Stimulated activated CD8-positive, alpha-beta memory T cell treated with anti-CD3 and anti-CD28 coated beads, Interleukin-2, amount 100 ng/mL, for 1 hour (primary cell): ENCODE measurements around the gene EIPR1.

Source experiments
- DNase-seq, 2 donors: peaks; one replicate each; pipeline ENCODE4 v3.0.0-alpha.2; 2020; ENCODE audit warnings: low read depth in 2 of 2

The EIPR1 gene

DNA sequence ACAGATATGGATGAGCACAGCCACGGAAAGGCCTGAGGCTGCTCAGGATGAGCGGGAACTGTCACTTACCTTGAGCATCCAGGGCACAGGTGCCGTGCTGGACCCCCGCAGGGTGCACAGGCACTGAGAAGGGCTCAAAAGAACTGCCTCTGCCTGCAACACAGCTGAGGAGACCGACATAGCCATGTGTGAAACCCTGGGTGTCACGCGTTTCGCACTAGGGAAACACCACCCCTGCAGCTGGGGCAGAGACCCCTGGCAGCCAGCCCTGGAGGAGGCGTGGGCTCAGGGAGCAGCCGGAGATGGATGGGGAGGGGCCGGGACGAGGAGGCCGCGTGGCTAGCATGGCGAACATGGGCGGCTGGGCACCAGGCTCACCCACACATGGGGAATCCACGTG, 228.9 kb downstream of the EIPR1 start:
- DNase-seq: no peak

DNA sequence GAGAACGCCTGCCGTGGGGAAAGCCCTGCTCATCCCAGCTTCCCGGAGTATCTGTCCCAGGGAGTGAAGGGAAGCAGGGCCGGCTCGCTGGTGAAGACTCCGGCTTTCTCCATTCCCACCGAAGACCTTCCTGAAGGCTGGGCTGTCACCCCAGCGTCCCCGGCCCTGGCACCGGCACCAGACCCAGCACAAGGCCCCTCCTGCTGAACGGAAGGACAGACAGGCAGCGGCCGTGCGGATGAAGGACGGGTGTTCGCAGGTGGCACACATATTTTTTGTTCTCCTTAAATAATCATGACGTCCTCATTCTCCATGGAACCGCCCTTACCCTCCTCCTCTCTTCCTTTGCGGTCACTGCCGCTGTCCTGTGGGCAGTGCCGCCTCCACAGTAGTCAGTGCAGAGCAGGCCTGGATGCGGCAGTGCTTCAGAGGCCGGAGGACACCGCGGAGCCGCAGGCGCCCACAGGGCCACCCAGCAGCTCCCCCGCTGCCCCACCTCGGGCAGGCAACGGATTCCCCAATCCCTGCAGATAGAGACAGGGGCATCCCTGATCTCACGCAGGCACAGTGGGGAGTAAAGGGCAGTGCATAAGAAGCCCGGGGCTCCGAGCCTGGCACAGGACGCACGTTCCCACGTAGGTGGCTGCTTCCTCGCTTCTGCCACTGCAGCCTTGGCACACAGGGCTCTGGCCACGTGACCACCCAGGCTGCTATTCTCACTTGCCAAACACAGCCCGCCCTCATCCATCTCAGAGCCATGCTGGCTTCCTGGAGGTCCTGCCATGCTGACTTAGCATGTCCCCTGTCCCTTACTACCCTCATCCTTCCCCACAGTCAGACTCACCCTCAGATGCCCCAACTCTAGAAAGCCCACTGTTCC, 229.7 kb downstream of the EIPR1 start:
- DNase-seq: no peak

DNA sequence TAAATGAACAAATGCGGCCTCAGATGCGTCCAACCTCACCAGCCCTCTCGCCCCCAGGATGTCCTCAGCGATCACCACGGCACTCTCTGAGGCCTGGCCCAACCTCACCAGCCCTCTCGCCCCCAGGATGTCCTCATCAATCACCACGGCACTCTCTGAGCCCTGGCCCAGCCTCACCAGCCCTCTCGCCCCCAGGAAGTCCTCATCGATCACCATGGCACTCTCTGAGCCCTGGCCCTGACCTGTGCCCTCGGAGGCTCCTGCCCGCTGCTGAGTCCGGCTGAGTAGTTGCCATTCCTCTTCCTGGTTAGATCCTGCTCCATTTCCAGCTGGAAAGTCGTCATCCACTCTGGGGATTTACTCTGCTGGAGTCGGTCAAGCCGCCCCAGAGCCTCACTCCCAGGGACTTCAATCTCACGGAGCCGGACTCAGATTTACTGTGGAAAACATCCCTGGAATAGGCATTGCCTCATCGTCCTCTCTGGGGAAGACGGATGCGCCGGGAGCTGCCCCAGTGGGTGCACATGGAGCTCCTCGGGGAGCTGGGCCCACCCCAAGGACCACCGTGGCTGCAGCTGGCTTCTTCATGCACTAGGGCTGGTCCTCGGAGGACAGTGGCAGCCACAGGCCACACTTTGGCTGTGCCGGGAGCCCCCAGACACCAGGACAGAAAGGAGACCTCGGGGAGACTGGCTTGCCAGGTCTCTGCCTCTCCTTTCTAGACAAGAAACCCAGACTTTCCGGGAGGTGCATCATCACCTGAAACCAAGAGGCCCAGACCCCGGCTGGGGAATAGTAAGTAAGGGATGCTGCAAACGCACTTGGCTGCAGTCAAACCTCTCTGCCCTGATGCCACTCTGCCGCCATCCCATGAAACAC, 230.6 kb downstream of the EIPR1 start:
- no peak for DNase-seq

DNA sequence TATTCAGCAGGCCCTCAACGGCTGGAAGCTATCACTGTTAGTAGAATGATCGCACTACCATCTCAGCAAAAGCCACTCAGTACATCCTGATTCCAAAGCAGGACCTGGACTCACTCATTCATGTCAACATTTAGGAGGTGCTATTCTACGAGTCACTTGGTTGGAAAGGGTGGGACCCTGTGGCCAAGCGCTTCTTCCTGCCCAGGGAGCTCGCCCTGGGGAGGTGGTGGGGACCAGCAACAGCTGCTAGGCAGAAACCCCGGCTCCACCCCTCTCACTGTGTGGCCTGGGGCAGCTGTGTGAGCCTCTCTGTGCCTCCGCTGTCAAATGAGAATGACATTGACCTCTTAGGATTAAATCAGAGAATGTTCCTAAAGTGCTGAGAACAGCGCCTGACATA, 231.4 kb downstream of the EIPR1 start:
- no peak for DNase-seq

DNA sequence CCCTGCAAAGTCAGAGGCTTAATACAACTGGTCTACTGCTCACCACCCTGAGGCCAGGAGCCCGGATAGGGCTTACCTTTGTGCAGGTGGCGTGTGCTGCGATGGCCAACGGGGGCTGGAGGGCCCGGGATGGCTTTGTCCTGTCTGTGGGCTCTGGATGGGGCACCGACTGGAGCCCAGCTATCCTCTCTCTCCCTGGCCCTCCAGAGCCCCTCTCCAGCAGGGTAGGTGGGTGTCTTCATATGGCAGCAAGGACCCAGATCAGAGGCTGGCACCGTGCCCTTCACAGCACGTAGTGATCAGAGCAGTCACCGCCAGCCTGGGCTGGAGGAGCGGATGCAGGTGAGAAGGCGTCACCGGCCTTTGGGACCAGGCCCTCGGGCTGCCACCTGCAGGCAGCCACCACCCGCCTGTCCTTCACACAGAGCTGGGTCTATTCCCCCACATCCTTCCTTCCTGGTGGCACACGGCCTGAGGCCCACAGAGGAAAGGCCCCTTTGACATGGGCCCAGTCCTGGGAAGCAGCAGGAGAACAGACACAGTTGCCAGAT, 232.1 kb downstream of the EIPR1 start:
- DNase-seq: no peak

DNA sequence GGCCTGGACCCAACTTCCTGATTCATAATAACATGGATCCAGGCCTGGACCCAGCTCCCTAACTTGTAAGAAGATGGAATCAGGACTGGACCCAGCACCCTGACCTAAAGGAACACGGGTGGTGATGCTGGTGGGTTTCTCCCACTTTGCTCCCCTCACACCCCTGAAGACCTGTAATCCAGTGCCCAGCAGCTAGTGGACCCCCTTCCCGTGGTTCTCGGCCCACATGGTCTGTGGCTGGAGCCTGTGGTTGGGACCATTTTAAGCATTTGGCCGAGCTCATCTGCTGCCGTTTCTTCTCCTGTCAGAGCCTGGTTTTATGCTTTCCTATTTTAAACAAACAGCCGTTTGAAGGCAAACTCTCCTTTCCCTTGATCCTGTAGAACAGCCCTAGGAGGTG, 232.8 kb downstream of the EIPR1 start:
- DNase-seq: no peak

DNA sequence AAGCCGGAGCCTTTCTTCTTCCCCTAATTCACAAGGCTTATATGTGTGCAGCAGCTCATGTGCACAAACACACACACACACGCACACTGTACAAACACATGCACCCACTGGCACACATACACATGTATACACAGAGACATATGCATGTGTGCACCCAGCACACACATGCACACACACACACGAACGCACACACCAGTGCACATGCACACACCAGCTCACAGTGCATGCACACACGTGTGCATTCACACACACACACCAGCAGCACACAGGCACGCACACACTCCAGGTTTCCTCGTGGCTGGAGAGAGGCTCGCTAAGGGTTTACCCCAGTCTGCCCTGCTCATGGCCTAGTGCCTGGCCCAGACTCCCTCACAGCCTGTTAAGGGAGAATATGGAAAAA, 234.0 kb downstream of the EIPR1 start:
- DNase-seq: no peak

DNA sequence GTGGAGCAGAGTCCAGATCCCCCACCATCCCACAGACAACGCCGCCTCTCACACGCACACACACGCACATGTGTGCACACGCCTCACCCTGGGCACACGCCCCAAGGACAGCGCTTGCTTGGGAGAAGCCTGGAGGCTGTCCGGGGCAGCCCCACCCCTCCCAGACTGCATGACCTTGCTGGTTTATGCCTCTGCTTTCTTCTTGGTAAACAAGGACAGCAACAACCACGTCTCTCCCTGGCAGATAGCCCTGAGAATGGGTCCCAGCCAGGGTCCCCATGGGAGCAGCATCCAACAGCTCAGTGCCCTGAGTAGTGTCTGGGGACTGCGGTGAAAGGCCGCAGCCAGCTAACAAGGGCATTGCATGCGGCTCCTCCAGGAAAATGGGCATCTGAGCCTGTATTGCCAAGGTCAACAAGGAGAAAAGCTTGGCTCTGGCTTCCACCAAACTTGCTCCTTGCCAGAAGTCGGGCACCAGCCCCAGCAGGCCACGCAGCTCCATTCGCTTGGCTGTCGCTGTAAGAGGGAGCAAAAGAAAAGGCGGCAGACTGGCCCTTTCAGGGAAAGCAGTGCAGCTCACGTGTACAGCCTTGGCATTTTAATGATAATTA, 234.6 kb downstream of the EIPR1 start:
- DNase-seq: no peak

DNA sequence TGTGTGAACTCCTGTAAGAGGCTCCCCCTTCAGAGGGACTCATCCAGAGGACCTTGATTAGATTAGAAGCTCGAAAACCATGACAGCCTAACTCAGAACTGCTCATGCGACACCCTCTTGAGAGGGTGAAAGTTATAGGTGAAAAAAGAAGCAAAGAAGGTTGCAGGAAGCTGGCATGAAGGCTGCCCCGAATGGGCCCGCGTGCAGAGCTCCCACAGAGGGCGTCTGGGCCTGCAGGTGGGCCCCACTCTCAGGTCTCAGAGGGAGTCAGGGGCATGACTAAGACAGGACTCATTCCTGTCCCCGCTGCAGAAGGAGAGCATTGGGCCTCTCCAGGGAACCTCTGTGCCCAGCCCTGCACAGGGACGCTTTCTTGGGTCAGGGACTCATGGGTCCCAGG, 235.4 kb downstream of the EIPR1 start:
- no peak for DNase-seq

DNA sequence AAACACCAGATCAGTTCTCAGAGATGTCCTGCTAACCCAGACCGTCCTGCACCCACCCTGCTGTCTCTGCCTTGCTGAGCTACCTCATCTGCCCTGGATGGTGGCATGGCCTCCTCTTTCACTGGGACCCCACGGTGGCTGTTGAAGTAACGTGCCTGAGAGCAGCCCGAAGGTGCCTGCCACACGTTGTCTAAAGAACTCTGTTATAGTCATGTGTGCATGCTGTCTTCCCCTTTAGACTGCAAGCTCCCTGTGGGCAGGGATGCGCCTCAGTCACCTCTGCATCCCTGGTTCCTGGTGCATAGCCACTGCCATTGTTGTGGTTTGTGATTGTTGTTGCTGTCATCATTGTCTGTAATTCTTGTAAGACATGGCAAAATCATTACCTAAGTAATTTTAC, 235.9 kb downstream of the EIPR1 start:
- DNase-seq: no peak

DNA sequence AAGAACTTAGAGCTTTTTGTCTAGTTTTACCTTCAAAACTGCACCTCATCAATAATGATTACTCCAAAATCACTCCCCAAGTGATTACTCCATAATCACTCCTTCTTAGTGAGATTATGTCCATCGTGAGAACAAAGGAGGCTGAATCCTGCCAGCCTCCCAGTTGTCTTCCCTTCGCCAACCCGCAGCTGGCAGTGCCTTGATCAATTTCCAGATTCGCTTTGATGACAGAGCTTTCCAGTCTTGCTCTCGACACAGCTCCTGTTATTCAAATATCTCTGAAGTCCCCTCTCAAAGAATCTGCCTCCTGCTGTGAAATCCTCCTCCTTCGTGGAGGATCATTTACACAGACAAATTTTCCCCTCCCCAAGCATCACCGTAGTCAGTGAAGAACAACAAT, 237.7 kb downstream of the EIPR1 start:
- no peak for DNase-seq
